ENCODE results near the gene GRAMD1A. TPM values are rescaled to one million over a fixed set of nuclear protein-coding genes. Genes with fewer than 3 reads are reported as not detected.

The GRAMD1A gene
- total RNA-seq, 2 donors from 2014 or later = 90.8 to 94.9 TPM

- H3K27me3 ChIP-seq = no peaks in the 10 kb centered on the region
- DNase-seq (no peak), ATAC-seq (no peak)
- intact Hi-C loops (cut with DNase I) = no loop called here
- WGBS, 2 donors = 92 to 93% methylated on average over 22 to 27 of the region's 29 CpGs
- H3K9me3 ChIP-seq = no peaks in the 10 kb centered on the region
- H3K27ac ChIP-seq = no peak overlapping the region
- H3K4me1 ChIP-seq = peaks cover 18% of the 10 kb centered on the region
- no peaks in the 10 kb centered on the region for H3K36me3 ChIP-seq (replicated peaks in 1 of 2; ENCODE audit: insufficient read depth in 1 of 2, low read depth in 2 of 2)
- TF ChIP-seq CTCF (IDR thresholded peaks at IDR 0.05) = no peak
- TF ChIP-seq POLR2A (IDR thresholded peaks at IDR 0.05) = no peak
- H3K4me3 ChIP-seq = no peak overlapping the region
Observed at GRCh38 chr19:35060160-35060855, 60.2 kb downstream of the GRAMD1A start.

- H3K27ac ChIP-seq = no peak overlapping the region
- WGBS, 2 donors = 80 to 86% methylated on average over 7 of the region's 7 CpGs
Observed at GRCh38 chr19:35061583-35062373, 61.7 kb downstream of the GRAMD1A start.

GRCh38 chr19:35062942-35063341 is 62.8 kb downstream of the GRAMD1A start:
- peaks cover 23% of the 10 kb centered on the region for H3K4me1 ChIP-seq
- no peaks in the 10 kb centered on the region for H3K36me3 ChIP-seq (replicated peaks in 1 of 2; ENCODE audit: insufficient read depth in 1 of 2, low read depth in 2 of 2)
- TF ChIP-seq CTCF (IDR thresholded peaks at IDR 0.05) = no peak
- no peak for TF ChIP-seq POLR2A (IDR thresholded peaks at IDR 0.05)
- no peaks in the 10 kb centered on the region for H3K9me3 ChIP-seq
- peak overlapping the region in 1 of 4 donors; percentile 46 for H3K27ac ChIP-seq
- no peaks in the 10 kb centered on the region for H3K27me3 ChIP-seq
- ATAC-seq (no peak), DNase-seq (peak in 1 of 4 donors; percentile 55)
- H3K4me3 ChIP-seq = no peak overlapping the region
- intact Hi-C loops (cut with DNase I) = no loop called here
- 66 to 69% methylated on average over 7 of the region's 7 CpGs for WGBS, 2 donors

More at GRCh38 chr19:35061583-35062373, 61.7 kb downstream of the GRAMD1A start:
- no peaks in the 10 kb centered on the region for H3K36me3 ChIP-seq (replicated peaks in 1 of 2; ENCODE audit: insufficient read depth in 1 of 2, low read depth in 2 of 2)
- H3K9me3 ChIP-seq = no peaks in the 10 kb centered on the region
- ATAC-seq = no peak
- TF ChIP-seq CTCF (IDR thresholded peaks at IDR 0.05) (no peak), POLR2A (IDR thresholded peaks at IDR 0.05) (no peak)
- no peak overlapping the region for H3K4me3 ChIP-seq
- intact Hi-C loops (cut with DNase I) = no loop called here
- no peaks in the 10 kb centered on the region for H3K27me3 ChIP-seq
- DNase-seq = no peak
- peaks cover 18% of the 10 kb centered on the region for H3K4me1 ChIP-seq

GRCh38 chr19:35063940-35064818 is 64.1 kb downstream of the GRAMD1A start:
- Histone ChIP-seq H3K9me3 (no peaks in the 10 kb centered on the region), H3K27ac (peak overlapping the region in 3 of 4 donors; percentile 12 to 46 (median 39)), H3K36me3 (replicated peaks in 1 of 2; ENCODE audit: insufficient read depth in 1 of 2, low read depth in 2 of 2) (no peaks in the 10 kb centered on the region), H3K27me3 (no peaks in the 10 kb centered on the region), H3K4me3 (no peak overlapping the region), H3K4me1 (peaks cover 27% of the 10 kb centered on the region)
- WGBS, 2 donors = 55 to 71% methylated on average over 7 to 10 of the region's 10 CpGs
- intact Hi-C loops (cut with DNase I) = no loop called here
- no peak for TF ChIP-seq CTCF (IDR thresholded peaks at IDR 0.05)
- no peak for TF ChIP-seq POLR2A (IDR thresholded peaks at IDR 0.05)
- ATAC-seq = peak; percentile 69
- DNase-seq = peak in 3 of 4 donors; percentile 53 to 71 (median 60)

Measured in body of pancreas (tissue), 4 donors.